Measurements from ENCODE around the gene ZNF783.
"Not testable (repeated sequence)": the region's sequence is repeated elsewhere in the genome, so short reads cannot be mapped to it uniquely, and the experiment has no call there.

Gene ZNF783

GRCh38 chr7:149329265-149329664 lies 67.3 kb downstream of the ZNF783 start:
- no peak for DNase-seq (ENCODE audit: low read depth in 2 of 3, low spot score in 1 of 3)

- DNase-seq (ENCODE audit: low read depth in 2 of 3, low spot score in 1 of 3): no peak
Observed at GRCh38 chr7:149329766-149330334, 67.9 kb downstream of the ZNF783 start.

GRCh38 chr7:149330914-149331567 lies 69.0 kb downstream of the ZNF783 start:
- peak in 1 of 3 donors; percentile 8 for DNase-seq (ENCODE audit: low read depth in 2 of 3, low spot score in 1 of 3)

GRCh38 chr7:149332602-149333320 lies 70.8 kb downstream of the ZNF783 start:
- DNase-seq (ENCODE audit: low read depth in 2 of 3, low spot score in 1 of 3): not testable (repeated sequence)

GRCh38 chr7:149333321-149333717 lies 71.3 kb downstream of the ZNF783 start:
- no peak for DNase-seq (ENCODE audit: low read depth in 2 of 3, low spot score in 1 of 3)

- no peak for DNase-seq (ENCODE audit: low read depth in 2 of 3, low spot score in 1 of 3)
Observed at GRCh38 chr7:149334219-149334618, 72.2 kb downstream of the ZNF783 start.

Measured in stimulated activated CD4-positive, alpha-beta T cell treated with anti-CD3 and anti-CD28 coated beads, Interleukin-12 subunit alpha, Interleukin-12 subunit beta, amount 100 ng/mL, for 48 hours (primary cell).